B cell (primary cell): ENCODE measurements around the gene DSCAML1.

ENCODE experiments used
- EZH2 ChIP-seq: IDR thresholded peaks from 2 replicates; pipeline ENCODE4 v1.6.1; 2012; ENCODE audit warnings: borderline replicate concordance, low read depth, mild to moderate bottlenecking, moderate library complexity, low read length; ENCODE audit not compliant: insufficient read depth, poor library complexity, severe bottlenecking
- TF ChIP-seq, protein P1 (sequence below): fragments of 200-600 bp; IDR thresholded peaks from one replicate; pipeline ENCODE4 v1.8.0; 2022; ENCODE audit warnings: antibody characterized with exemption, mild to moderate bottlenecking

DNA sequence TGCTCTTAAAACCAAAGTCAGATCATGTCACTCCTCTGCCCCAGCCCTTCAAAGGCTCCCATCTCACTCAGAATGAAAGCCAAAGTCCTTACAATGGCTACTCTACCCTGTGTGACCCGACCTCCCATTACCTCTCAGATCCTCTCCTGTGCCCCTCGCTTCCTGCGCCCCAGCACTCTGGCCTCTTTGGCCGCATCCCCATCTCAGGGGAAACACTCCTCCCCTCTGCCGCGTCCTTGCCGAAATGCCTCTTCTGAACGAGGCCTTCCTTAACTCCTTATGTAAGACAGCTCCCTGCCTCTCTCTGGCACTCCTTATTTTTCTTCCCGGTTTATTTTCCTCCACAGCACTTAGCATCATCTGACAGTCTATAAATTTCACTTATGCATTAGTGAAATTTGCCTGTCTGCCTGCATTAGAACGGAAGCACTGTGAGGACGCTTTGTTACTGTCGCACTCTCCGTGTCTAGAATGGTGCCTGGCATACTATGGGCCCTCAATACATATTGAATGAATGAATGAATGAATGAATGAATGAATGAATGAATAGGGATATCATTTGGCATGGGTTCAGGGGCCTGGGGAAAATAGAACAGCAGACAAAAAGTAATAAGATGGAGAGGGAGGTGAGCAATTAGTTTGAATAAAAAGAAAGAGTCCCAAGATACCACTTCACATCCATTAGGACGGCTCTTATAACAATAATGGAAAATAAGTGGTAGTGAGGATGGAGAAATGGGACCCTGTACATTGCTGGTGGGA is 331.6 kb downstream of the DSCAML1 start:
- TF ChIP-seq, protein P1, sequence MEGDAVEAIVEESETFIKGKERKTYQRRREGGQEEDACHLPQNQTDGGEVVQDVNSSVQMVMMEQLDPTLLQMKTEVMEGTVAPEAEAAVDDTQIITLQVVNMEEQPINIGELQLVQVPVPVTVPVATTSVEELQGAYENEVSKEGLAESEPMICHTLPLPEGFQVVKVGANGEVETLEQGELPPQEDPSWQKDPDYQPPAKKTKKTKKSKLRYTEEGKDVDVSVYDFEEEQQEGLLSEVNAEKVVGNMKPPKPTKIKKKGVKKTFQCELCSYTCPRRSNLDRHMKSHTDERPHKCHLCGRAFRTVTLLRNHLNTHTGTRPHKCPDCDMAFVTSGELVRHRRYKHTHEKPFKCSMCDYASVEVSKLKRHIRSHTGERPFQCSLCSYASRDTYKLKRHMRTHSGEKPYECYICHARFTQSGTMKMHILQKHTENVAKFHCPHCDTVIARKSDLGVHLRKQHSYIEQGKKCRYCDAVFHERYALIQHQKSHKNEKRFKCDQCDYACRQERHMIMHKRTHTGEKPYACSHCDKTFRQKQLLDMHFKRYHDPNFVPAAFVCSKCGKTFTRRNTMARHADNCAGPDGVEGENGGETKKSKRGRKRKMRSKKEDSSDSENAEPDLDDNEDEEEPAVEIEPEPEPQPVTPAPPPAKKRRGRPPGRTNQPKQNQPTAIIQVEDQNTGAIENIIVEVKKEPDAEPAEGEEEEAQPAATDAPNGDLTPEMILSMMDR: no peak
- TF ChIP-seq EZH2: no peak
